Caki2 (cell line): Measurements from ENCODE around the gene TSPAN16. TPM values are rescaled to one million over a fixed set of nuclear protein-coding genes. Genes with fewer than 3 reads are reported as not detected.

Experiments used
- DNase-seq: peaks from one replicate; pipeline ENCODE4 v3.0.0-alpha.2; 2015; ENCODE audit warnings: low read depth
- in situ Hi-C: cut with HindIII; loops from 2 replicates; pipeline ENCODE4 v1.10.0; 2016; ENCODE audit warnings: low sequenced_read_pairs, low pct_unique_long_range_greater_than_20kb, mixed read lengths
- total RNA-seq: library from RNA; depleted of rRNA; stranded (reverse); fragments of >200 nt; shearing (Covaris generic); gene quantifications from 2 replicates; pipeline ENCODE4 v1.2.3, GENCODE V29; 2014; ENCODE audit warnings: low replicate concordance

TSPAN16 gene
- total RNA-seq, 1 experiment from 2014 or later = not detected

GRCh38 chr19:11265785-11266236, 30.1 kb upstream of the TSPAN16 start:
- DNase-seq = peak; percentile 75
- in situ Hi-C loops = no loop called here

- in situ Hi-C loops = no loop called here
- DNase-seq = no peak
Measured at GRCh38 chr19:11267316-11268085, 28.5 kb upstream of the TSPAN16 start.

DNA sequence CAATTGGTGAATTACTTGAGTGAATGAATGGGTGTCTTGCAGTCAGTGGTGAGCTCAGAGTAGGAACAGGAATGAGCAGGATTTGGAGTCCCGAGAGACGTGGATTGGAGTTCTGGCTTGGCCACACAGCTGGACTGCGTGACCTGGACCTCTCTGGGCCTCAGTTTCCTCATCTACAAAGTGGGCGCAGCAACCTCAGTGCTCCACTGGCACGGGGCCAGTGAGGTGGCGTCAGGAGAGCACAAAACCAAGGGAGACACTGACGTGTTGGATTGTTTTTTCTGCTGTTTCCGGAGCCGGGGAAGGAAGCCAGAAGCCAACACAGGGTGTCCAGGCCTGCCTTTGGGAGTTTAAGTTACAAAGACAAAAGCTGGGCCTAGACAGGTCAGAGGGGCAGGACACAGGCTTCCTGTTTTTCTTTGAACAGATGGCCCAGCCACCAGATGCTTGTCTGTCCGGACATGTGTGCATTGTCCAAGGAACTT, 27.1 kb upstream of the TSPAN16 start:
- no peak for DNase-seq

GRCh38 chr19:11269408-11269807, 26.6 kb upstream of the TSPAN16 start:
- in situ Hi-C loops = no loop called here
- DNase-seq = no peak

More for the DNA sequence above, 27.1 kb upstream of the TSPAN16 start:
- in situ Hi-C loops = no loop called here

GRCh38 chr19:11273296-11273695, 22.7 kb upstream of the TSPAN16 start:
- in situ Hi-C loops = no loop called here
- DNase-seq = no peak

DNA sequence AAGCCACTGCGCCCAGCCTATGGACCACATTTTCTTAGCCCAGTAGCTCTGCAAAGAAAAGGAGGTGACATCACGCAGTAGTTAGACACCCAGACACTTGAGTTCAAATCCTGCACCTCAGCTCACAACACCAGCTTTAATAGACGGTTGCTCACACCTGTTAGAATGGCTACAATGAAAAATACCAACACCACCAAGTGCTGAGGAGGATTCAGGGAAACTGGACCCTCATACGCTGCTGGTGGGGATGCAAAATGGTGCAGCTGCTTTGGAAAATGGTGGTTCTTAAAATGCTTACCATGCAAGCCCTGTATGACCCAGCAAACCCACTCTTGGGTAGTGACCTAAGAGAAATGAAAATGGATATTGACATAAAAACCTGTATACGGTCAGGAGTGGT, 22.0 kb upstream of the TSPAN16 start:
- in situ Hi-C loops = no loop called here
- no peak for DNase-seq

DNA sequence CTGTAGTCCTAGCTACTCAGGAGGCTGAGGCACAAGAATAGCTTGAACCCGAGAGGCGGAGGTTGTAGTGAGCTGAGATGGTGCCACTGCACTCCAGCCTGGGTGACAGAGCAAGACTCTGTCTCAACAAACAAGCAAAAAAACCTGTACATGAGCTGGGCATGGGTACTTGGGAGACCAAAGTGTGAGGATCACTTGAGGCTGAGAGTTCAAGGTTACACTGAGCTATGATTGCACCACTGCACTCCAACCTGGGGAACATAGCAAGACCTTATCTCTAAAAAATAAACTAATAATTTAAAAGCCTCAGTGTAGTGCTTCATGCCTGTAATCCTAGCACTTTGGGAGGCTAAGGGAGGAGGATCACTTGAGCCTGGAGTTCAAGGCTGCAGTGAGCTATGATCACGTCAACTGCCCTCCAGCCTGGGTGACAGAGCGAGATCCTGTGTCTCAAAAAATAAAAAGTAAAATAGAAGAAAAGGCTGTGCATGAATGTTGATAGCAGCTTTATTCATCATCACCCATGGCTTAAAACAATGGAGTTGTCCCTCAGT, 21.4 kb upstream of the TSPAN16 start:
- DNase-seq = no peak
- in situ Hi-C loops = no loop called here

- in situ Hi-C loops = no loop called here
- DNase-seq = no peak
Measured at GRCh38 chr19:11278670-11279069, 17.3 kb upstream of the TSPAN16 start.

GRCh38 chr19:11279505-11280236, 16.3 kb upstream of the TSPAN16 start:
- in situ Hi-C loops = no loop called here
- DNase-seq = no peak

DNA sequence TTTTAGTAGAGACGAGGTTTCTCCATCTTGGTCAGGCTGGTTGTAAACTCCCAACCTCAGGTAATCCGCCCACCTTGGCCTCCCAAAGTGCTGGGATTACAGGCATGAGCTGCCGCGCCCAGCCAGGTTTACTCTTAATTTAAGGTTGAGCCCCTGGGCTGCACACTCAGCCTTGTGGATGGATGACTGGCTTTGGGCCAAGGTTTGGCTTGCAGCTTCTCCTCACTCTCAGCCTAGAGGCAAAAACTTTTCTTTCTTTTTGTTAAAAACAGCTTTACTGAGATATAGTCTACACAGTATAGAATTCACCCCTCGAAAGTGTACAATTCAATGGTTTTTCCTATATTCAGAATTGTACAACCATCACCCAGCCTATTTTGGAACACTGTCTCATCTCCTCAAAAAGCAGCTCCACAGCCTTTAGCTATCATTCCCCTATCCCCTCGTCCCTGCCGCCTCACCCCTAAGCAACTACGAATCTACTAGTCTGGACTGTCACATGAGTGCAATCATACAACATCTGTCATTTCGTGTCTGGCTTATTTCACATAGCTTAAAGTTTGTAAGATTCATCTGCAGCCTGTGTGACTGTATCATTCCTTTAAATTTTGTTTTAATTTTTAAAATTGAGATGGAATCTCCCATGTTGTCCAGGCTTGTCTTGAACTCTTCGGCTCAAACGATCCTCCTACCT, 14.5 kb upstream of the TSPAN16 start:
- DNase-seq = no peak
- in situ Hi-C loops = no loop called here

- no peak for DNase-seq
- in situ Hi-C loops = no loop called here
Measured at GRCh38 chr19:11284515-11284914, 11.4 kb upstream of the TSPAN16 start.

DNA sequence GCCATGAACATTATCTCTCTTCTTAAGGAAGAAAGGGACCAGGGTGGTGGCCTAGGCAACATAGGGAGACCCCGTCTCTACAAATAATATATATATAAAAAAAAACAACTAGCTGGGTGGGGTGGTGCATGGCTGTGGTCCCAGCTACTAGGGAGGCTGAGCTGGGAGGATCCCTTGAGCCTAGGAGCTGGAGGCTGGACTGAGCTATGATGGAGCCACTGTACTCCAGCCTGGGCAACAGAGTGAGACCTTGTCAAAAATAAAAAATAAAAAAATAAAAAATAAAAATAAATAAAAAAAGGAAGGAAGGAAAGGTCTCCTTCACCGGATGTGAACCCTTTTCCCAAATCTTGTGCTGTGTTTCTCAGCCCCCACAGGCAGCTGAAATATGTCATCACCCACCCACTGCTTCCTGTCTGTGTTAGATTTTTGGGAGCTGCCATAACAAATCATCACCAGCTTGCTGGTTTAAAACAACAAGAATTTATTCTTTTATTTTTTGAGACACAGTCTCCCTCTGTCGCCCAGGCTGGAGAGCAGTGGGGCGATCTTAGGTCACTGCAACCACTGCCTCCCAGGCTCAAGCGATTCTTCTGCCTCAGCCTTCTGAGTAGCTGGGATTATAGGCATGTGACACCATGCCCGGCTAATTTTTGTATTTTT, 9.5 kb upstream of the TSPAN16 start:
- no peak for DNase-seq
- in situ Hi-C loops = no loop called here

DNA sequence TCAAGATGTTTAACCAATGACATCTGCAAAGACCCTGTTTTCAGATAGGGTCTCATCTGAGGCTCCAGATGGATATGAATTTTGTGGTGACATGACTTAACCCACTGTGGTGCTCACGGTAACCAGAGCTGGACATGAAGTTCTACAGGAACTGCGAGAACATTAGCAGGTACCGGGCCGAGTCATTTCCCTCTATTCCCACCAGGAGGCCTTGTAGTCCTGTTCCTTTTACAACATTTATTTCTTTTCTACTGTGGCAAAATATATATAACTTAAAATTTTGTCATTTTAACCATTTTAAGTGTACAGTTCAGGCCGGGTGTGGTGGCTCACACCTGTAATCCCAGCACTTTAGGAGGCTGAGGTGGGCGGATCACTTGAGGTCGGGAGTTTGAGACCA, 7.6 kb upstream of the TSPAN16 start:
- in situ Hi-C loops = no loop called here
- DNase-seq = no peak

DNA sequence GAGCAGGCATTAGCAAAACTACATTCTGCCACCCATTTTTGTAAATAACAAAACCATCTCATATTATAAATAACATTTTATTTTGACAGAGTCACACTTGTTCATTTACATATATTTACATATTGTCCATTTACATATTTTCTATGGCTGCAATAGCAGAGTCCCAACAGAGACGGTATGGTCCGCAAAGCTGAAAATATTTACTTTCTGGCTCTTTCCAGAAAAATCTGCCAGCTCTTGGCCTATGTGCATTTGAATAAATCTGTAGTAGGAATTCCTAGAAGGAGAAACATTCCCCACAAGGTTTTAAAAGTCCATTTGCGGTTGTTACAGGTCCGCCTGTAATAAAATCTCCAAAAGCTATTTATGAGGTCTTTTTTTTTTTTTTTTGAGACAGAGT, 5.7 kb upstream of the TSPAN16 start:
- in situ Hi-C loops = no loop called here

DNA sequence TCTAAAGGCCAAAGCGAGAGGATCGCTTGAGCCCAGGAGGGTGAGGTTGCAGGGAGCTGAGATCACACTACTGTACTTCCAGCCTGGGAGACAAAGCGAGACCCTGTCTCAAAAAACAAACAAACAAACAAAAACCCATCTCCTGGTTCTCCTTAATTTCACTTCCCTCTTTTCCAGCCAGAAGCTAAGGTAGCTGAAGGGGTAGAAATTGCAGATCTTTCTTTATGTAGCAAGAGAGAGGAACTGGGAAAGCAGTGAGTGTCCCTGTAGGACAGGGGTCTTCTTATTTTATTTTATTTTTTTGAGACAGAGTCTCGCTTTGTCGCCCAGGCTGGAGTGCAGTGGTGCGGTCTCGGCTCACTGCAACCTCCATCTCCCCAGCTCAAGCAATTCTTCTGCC, 4.5 kb upstream of the TSPAN16 start:
- in situ Hi-C loops = no loop called here
- no peak for DNase-seq

More for the DNA sequence above, 5.7 kb upstream of the TSPAN16 start:
- DNase-seq = no peak

DNA sequence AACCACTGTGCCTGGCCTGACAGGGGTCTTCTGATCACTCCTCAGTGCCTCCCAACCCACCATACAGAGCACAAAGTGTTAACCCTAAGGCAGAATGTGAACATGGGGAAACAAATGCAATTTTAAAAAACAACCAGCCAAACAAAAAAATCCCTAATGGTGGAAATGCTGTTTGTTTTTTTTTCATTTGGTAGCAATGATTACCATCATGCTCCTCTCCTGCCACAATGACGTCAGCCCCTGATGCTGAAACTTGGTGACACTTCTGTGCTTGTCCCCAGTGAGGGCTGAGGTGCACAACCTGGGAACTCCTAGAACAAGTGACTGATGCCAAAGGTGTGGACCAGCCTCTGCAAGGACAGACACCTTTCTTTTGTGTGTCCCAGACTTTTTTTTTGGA, 4.0 kb upstream of the TSPAN16 start:
- DNase-seq = no peak
- in situ Hi-C loops = no loop called here

DNA sequence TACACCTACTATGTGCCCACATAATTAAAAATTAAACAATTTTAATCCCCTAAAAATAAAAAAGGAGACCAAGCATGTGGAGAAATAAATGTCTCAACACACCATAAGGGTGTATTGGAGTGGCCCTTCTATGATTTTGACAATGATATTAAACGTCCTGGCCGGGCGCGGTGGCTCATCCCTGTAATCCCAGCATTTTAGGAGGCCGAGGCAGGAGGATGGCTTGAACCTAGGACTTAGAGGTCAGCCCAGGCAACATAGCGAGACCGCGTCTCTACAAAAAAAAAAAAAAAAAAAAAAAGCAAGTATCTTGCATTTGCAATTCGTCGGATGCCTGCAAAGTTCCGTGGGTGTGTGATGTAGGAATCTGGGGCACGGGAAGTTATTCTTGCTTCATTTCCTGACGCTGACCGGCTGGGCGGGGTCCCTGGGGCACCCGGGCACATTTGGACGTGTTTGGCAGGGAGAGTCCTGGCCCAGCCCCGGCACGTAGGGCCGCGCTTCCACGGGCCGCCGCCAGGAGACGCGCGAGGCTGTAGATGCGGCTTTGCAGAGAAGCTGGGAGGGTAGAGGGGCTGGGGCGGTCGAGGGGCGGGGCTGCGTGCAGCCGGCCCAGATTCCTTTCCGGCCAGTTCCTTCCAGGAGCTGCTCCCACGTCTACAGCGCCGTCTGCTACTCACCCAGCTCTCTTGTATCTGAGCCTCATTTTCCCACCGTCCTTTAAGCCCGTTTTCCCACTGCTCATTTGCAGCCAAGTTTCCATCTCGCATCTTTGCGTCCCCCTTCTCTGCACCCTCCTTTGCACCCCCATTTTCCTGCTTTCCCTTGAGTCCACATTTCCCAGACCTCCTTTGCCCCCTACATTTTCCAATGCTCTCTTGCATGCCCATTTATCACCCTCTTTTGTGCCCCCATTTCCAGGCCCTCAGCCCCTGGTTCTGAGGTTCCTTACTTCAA, 2.2 kb upstream of the TSPAN16 start:
- in situ Hi-C loops = no loop called here
- peak; percentile 97 for DNase-seq
